ENCODE measurements around the gene DNAJB11. TPM values are rescaled to one million over a fixed set of nuclear protein-coding genes. Genes with fewer than 3 reads are reported as not detected.
"Not testable (repeated sequence)": the region's sequence is repeated elsewhere in the genome, so short reads cannot be mapped to it uniquely, and the experiment has no call there.

The DNAJB11 gene
- total and polyA plus RNA-seq, 3 donors from 2014 or later: 39.3 to 60.2 (median 58.5) TPM

DNA sequence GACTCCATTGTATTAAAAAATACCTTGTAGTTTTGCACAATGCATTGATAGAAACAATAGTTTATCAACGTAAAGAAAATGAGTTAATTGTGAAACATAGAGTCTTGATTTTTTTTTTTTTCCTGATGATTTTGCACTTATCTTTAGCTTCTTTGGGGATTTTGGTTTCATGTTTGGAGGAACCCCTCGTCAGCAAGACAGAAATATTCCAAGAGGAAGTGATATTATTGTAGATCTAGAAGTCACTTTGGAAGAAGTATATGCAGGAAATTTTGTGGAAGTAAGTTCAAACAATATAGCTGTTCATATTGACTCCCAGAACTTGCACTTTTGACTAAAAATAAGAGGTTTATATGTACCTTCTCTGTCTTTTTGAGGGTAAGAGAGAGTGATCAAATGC lies 7.0 kb downstream of the DNAJB11 start:
- Histone ChIP-seq H3K4me3 (no peak overlapping the region), H3K27ac (no peak overlapping the region), H3K36me3 (ENCODE audit: low read depth, missing control alignments) (no peaks in the 10 kb centered on the region), H3K4me1 (no peaks in the 10 kb centered on the region), H3K27me3 (no peaks in the 10 kb centered on the region), H3K9me3 (no peaks in the 10 kb centered on the region)
- TF ChIP-seq, protein P1, sequence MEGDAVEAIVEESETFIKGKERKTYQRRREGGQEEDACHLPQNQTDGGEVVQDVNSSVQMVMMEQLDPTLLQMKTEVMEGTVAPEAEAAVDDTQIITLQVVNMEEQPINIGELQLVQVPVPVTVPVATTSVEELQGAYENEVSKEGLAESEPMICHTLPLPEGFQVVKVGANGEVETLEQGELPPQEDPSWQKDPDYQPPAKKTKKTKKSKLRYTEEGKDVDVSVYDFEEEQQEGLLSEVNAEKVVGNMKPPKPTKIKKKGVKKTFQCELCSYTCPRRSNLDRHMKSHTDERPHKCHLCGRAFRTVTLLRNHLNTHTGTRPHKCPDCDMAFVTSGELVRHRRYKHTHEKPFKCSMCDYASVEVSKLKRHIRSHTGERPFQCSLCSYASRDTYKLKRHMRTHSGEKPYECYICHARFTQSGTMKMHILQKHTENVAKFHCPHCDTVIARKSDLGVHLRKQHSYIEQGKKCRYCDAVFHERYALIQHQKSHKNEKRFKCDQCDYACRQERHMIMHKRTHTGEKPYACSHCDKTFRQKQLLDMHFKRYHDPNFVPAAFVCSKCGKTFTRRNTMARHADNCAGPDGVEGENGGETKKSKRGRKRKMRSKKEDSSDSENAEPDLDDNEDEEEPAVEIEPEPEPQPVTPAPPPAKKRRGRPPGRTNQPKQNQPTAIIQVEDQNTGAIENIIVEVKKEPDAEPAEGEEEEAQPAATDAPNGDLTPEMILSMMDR (IDR thresholded peaks at IDR 0.05): no peak
- no peak for DNase-seq
- 75 to 84% methylated on average over 2 of the region's 2 CpGs for WGBS, 2 donors
- intact Hi-C loops (cut with DNase I; ENCODE audit: low total_unique reads): no loop called here

DNA sequence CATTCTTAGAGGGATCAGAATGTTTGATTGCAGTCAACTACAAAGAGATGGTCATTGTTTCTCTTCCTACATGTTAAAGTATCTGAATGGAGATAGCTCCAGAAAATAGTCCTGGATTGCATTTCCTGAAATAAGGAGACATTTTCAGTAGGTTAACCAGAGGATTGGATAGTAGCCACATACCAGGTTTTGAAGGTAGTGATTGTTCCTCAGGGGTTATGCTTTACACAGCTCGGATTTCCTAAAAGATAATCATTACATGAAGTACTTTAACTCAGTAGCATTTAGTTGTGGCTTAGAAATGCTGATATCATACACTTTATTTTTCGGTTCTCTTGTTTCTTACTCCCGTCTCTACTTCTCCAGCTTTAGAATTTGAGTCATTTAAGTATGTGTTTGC lies 10.3 kb downstream of the DNAJB11 start:
- intact Hi-C loops (cut with DNase I; ENCODE audit: low total_unique reads): no loop called here
- no peaks in the 10 kb centered on the region for H3K9me3 ChIP-seq
- no peak for TF ChIP-seq POLR2A (IDR thresholded peaks at IDR 0.05)
- TF ChIP-seq, protein P1 (IDR thresholded peaks at IDR 0.05): no peak
- H3K4me3 ChIP-seq: no peak overlapping the region
- no peak overlapping the region for H3K27ac ChIP-seq
- H3K4me1 ChIP-seq: no peaks in the 10 kb centered on the region
- no peaks in the 10 kb centered on the region for H3K36me3 ChIP-seq (ENCODE audit: low read depth, missing control alignments)
- no peaks in the 10 kb centered on the region for H3K27me3 ChIP-seq
- no peak for DNase-seq
- 92 to 96% methylated on average over 3 of the region's 3 CpGs for WGBS, 2 donors

DNA sequence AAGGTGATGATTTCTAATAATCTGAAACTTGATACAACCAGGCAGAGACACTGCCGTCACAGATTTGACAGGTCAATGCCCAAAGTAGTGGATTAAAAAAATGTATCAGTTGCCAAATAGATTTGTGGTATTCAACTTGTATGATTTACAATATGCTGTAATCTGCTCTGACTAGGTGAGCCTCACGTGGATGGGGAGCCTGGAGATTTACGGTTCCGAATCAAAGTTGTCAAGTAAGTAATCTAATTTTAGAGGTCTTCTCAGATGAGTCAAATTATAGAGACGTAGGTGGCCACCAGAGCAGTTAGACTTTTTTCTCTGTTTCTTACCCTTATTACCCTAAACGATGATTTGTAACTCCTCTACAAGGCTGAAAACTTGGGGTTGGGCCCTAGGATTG lies 12.0 kb downstream of the DNAJB11 start:
- intact Hi-C loops (cut with DNase I; ENCODE audit: low total_unique reads): no loop called here

DNA sequence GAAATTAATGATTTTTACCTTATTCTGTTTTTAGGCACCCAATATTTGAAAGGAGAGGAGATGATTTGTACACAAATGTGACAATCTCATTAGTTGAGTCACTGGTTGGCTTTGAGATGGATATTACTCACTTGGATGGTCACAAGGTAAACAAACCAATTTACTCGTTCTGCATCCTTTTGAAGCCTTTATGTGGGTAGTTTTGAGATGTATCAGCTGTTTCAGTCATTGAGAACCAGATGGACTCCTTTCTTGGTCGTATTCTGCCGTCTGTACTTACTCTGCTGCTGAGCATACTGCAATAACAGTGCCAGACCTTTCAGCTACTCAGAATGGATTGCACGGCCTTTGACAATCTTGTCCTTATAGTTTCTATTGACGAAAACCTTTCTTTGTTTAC lies 13.3 kb downstream of the DNAJB11 start:
- WGBS, 2 donors: 78 to 80% methylated on average over 5 of the region's 5 CpGs
- no peaks in the 10 kb centered on the region for H3K27me3 ChIP-seq

More for the DNA sequence above, 12.0 kb downstream of the DNAJB11 start:
- Histone ChIP-seq H3K27ac (no peak overlapping the region), H3K9me3 (no peaks in the 10 kb centered on the region), H3K4me3 (no peak overlapping the region), H3K27me3 (no peaks in the 10 kb centered on the region), H3K36me3 (ENCODE audit: low read depth, missing control alignments) (no peaks in the 10 kb centered on the region), H3K4me1 (no peaks in the 10 kb centered on the region)
- WGBS, 2 donors: 94 to 95% methylated on average over 6 of the region's 6 CpGs
- DNase-seq: no peak
- no peak for TF ChIP-seq POLR2A (IDR thresholded peaks at IDR 0.05)
- TF ChIP-seq, protein P1 (IDR thresholded peaks at IDR 0.05): no peak

DNA sequence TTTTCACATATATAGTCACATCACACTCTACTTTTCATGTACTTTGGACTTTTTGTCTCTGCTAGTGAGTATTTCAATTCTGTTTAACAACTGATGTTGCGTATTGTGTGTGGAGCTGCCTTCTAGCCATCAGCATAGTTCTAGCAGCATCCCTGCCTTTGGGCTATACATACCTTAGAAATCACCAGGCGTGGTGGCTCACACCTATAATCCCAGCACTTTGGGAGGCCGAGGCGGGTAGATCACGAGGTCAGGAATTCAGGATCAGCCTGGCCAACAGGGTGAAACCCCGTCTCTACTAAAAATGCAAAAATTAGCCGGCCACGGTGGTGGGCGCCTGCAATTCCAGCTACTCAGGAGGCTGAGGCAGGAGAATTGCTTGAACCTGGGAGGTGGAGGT lies 15.7 kb downstream of the DNAJB11 start:
- H3K4me1 ChIP-seq; H3K9me3 ChIP-seq; H3K4me3 ChIP-seq; H3K27ac ChIP-seq; H3K27me3 ChIP-seq; H3K36me3 ChIP-seq (ENCODE audit: low read depth, missing control alignments); intact Hi-C loops (cut with DNase I; ENCODE audit: low total_unique reads); DNase-seq: not testable (repeated sequence)
- 82 to 91% methylated on average over 9 of the region's 9 CpGs for WGBS, 2 donors

More for the DNA sequence above, 13.3 kb downstream of the DNAJB11 start:
- Histone ChIP-seq H3K36me3 (ENCODE audit: low read depth, missing control alignments) (no peaks in the 10 kb centered on the region), H3K4me3 (no peak overlapping the region), H3K9me3 (no peaks in the 10 kb centered on the region), H3K27ac (no peak overlapping the region), H3K4me1 (no peaks in the 10 kb centered on the region)
- intact Hi-C loops (cut with DNase I; ENCODE audit: low total_unique reads): no loop called here
- DNase-seq: no peak
- TF ChIP-seq POLR2A (IDR thresholded peaks at IDR 0.05): no peak
- TF ChIP-seq, protein P1 (IDR thresholded peaks at IDR 0.05): no peak
